Gastroesophageal sphincter (tissue), 4 donors: ENCODE measurements around the gene UPF1. TPM values are rescaled to one million over a fixed set of nuclear protein-coding genes. Genes with fewer than 3 reads are reported as not detected.
A peak's percentile ranks its signal among the peaks of the same experiment; 100 is the strongest.
"Not testable (repeated sequence)": the region's sequence is repeated elsewhere in the genome, so short reads cannot be mapped to it uniquely, and the experiment has no call there.

Source experiments
- ATAC-seq: fragments of 150-250 bp; one replicate; pipeline ENCODE4 v1.9.1; 2016; ENCODE audit warnings: mild to moderate bottlenecking, moderate library complexity
- H3K27ac ChIP-seq, 4 donors: fragments of 200-600 bp; sonication (generic) in 3 of 4; 1 replicate in 3 of 4; 2 replicates in 1 of 4; pipeline ENCODE4 v1.5.1; 2016 to 2019
- H3K27me3 ChIP-seq: fragments of 200-600 bp; sonication (generic); one replicate; pipeline ENCODE4 v1.5.1; 2019
- H3K36me3 ChIP-seq, 2 donors: fragments of 200-600 bp; sonication (generic); one replicate each; pipeline ENCODE4 v1.5.1; 2019; ENCODE audit warnings: control low read depth in 1 of 2
- H3K4me1 ChIP-seq, 3 donors: fragments of 200-600 bp; sonication (generic); 1 replicate in 2 of 3; 2 replicates in 1 of 3; pipeline ENCODE4 v1.5.1; 2016 to 2019; ENCODE audit warnings: control low read depth in 2 of 3
- H3K4me3 ChIP-seq, 2 donors: fragments of 200-600 bp; sonication (generic); one replicate each; pipeline ENCODE4 v1.5.1; 2019; ENCODE audit warnings: mild to moderate bottlenecking in 1 of 2, moderate library complexity in 1 of 2
- H3K9me3 ChIP-seq, 3 donors: fragments of 200-600 bp; sonication (generic); one replicate each; pipeline ENCODE4 v1.5.1; 2017 to 2019; ENCODE audit warnings: control low read depth in 2 of 3
- EP300 ChIP-seq: sonication (generic); formaldehyde crosslinking; IDR thresholded peaks from one replicate; pipeline ENCODE4 v1.6.1; 2017; ENCODE audit warnings: antibody characterized with exemption, mild to moderate bottlenecking
- POLR2A ChIP-seq, 2 donors: fragments of 450-650 bp; IDR thresholded peaks; one replicate each; pipeline ENCODE4 v1.6.1; 2017; ENCODE audit warnings: antibody characterized with exemption in 2 of 2, mild to moderate bottlenecking in 2 of 2, moderate library complexity in 1 of 2
- POLR2AphosphoS5 ChIP-seq: sonication (generic); formaldehyde crosslinking; IDR thresholded peaks from one replicate; pipeline ENCODE4 v1.6.1; 2017; ENCODE audit warnings: antibody characterized with exemption
- WGBS, 2 donors: methylation state at CpG; one replicate each; pipeline ENCODE4 v1.1.5; 2018; ENCODE audit warnings: low coverage in 1 of 2; 5-methylcytosine and 5-hydroxymethylcytosine counted together
- total RNA-seq, 4 donors: library from RNA; depleted of rRNA; stranded (reverse); fragments of >200 nt; gene quantifications; one replicate each; pipeline ENCODE4 v1.1.0, GENCODE V29; 2016
- TF ChIP-seq, protein P1 (sequence below), 4 experiments: fragments of 200-600 bp in 2 of 4; fragments of 450-650 bp in 2 of 4; sonication (generic) in 1 of 4; IDR thresholded peaks; one replicate each; pipeline ENCODE4 v1.5.1; 2017 to 2019; ENCODE audit warnings: antibody characterized with exemption in 4 of 4, mild to moderate bottlenecking in 2 of 4, moderate library complexity in 2 of 4

UPF1 gene
- total RNA-seq, 4 donors from 2014 or later, result 53.6 to 92.2 (median 59.9) TPM

DNA sequence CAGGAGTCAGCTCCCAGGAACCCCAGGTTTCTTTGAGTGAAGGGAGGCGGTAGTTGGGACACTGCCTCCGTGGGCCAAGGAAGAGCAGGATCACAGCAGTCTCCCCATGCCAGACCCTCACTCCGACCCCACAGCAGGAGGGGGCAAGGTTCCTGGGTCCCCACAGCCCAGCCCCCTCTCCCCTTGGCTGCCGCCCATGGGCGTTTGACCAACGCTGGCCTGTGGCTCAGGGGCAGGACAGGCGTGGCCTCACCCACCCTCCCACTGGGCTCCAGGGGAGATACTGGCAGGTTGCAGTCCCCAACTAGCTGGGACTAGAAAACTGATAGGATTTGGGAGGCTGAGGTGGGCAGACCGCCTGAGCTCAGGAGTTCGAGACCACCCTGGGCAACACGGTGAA, 78.3 kb downstream of the UPF1 start:
- Histone ChIP-seq H3K36me3 (peaks cover 0 to 97% of the 10 kb centered on the region in 2 donors), H3K27ac (no peak overlapping the region), H3K9me3 (no peaks in the 10 kb centered on the region), H3K4me3 (no peak overlapping the region), H3K4me1 (peaks cover 0 to 2% (median 0%) of the 10 kb centered on the region in 3 donors), H3K27me3 (no peaks in the 10 kb centered on the region)
- WGBS, 2 donors, result no CpG with 5 or more reads among the region's 10 CpGs
- ATAC-seq, result no peak
- TF ChIP-seq EP300 (no peak), POLR2AphosphoS5 (no peak), POLR2A (IDR thresholded peaks at IDR 0.05) (no peak)
- TF ChIP-seq, protein P1, sequence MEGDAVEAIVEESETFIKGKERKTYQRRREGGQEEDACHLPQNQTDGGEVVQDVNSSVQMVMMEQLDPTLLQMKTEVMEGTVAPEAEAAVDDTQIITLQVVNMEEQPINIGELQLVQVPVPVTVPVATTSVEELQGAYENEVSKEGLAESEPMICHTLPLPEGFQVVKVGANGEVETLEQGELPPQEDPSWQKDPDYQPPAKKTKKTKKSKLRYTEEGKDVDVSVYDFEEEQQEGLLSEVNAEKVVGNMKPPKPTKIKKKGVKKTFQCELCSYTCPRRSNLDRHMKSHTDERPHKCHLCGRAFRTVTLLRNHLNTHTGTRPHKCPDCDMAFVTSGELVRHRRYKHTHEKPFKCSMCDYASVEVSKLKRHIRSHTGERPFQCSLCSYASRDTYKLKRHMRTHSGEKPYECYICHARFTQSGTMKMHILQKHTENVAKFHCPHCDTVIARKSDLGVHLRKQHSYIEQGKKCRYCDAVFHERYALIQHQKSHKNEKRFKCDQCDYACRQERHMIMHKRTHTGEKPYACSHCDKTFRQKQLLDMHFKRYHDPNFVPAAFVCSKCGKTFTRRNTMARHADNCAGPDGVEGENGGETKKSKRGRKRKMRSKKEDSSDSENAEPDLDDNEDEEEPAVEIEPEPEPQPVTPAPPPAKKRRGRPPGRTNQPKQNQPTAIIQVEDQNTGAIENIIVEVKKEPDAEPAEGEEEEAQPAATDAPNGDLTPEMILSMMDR (IDR thresholded peaks at IDR 0.05), result no peak

DNA sequence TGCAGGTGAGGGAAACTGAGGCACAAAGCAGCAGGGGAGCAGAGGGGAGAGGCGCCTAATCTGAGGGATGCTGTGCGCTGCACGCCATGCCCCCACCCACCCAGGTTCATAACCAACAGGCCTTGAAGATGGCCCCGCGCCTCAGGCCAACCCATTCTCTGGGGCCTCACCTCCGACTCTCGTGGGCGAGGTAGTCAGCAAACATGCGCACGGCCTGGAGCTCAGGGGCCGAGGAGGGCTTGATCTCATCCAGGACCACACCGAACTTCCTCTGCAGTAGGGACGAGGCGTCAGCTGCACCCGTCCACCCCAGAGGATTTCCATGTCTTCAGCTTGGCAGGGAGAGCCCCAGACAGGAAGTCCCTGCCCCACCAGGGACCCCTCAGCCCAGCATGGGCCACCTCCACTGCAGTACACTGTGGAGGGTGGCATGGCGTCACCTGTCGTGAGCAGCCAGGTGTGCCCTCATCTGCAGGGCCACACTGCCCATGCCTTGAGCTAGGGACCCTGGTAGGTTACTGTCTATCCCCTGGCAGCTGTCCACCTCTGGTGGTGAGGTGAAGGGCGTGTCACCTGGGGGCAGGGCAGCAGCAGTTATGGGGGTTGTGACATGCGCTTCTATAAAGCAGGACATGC, 79.2 kb downstream of the UPF1 start:
- Histone ChIP-seq H3K36me3 (peaks cover 0 to 96% of the 10 kb centered on the region in 2 donors), H3K4me1 (peaks cover 0 to 12% (median 0%) of the 10 kb centered on the region in 3 donors), H3K27ac (no peak overlapping the region), H3K27me3 (no peaks in the 10 kb centered on the region), H3K9me3 (no peaks in the 10 kb centered on the region), H3K4me3 (no peak overlapping the region)
- ATAC-seq, result no peak
- WGBS, 2 donors, result 100% methylated on average over 1 of the region's 19 CpGs
- TF ChIP-seq EP300 (no peak), POLR2AphosphoS5 (no peak), POLR2A (IDR thresholded peaks at IDR 0.05) (no peak)
- TF ChIP-seq, protein P1 (IDR thresholded peaks at IDR 0.05), result no peak

DNA sequence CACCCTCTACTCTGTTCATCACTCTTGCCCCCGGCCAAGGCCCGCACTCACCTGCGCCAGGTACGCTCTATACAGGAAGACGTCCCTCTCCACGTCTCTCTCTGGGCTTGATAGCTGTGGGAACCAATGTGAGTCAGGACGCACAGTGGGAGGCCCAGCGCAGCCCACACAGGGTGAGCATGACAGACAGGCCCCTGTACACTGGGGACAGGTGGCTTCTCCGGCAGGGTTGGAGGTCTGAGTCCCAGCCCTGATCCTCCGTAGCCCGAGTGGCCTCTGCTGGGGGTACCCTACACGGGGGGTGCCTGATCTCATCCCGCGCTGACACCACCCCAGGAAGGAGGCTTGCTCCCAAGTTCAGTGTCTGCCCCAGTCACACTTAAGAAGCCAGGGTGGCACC, 81.2 kb downstream of the UPF1 start:
- Histone ChIP-seq H3K27me3 (no peaks in the 10 kb centered on the region), H3K4me3 (no peak overlapping the region), H3K4me1 (peaks cover 0 to 29% (median 6%) of the 10 kb centered on the region in 3 donors), H3K36me3 (peaks cover 0 to 76% of the 10 kb centered on the region in 2 donors), H3K27ac (no peak overlapping the region), H3K9me3 (no peaks in the 10 kb centered on the region)
- WGBS, 2 donors, result 81% methylated on average over 6 of the region's 14 CpGs; no CpG with 5 or more reads in 1 of the 2 donors
- TF ChIP-seq, protein P1 (IDR thresholded peaks at IDR 0.05), result no peak
- no peak for TF ChIP-seq EP300
- TF ChIP-seq POLR2A (IDR thresholded peaks at IDR 0.05), result no peak
- TF ChIP-seq POLR2AphosphoS5, result no peak
- ATAC-seq, result no peak

DNA sequence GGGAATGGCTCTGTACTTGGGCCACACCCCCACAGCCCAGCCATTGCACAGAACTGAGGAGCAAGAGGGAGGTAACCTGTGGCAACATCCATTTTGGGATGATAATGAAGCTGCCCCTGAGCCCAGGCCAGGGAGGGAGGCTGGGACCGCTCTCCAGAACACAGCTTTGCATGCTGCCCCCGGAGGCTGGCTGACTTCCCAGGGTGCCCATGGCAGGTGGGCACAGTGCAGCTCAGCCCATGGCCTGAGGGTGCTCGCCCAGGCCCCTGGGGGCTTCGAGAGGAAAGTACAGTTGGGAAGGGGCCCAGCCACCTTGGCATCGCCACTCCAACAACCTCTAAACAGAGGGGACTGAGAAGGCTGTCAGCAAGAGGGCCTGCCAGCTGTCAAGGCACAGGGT, 81.7 kb downstream of the UPF1 start:
- Histone ChIP-seq H3K4me1 (peaks cover 0 to 34% (median 10%) of the 10 kb centered on the region in 3 donors), H3K9me3 (no peaks in the 10 kb centered on the region), H3K27ac (no peak overlapping the region), H3K36me3 (peaks cover 0 to 73% of the 10 kb centered on the region in 2 donors), H3K4me3 (no peak overlapping the region), H3K27me3 (no peaks in the 10 kb centered on the region)
- ATAC-seq, result no peak
- no peak for TF ChIP-seq EP300
- no peak for TF ChIP-seq POLR2A (IDR thresholded peaks at IDR 0.05)
- TF ChIP-seq, protein P1 (IDR thresholded peaks at IDR 0.05), result no peak
- TF ChIP-seq POLR2AphosphoS5, result no peak
- WGBS, 2 donors, result no CpG with 5 or more reads among the region's 5 CpGs

- TF ChIP-seq, protein P1 (IDR thresholded peaks at IDR 0.05), result peak in 1 of 4 experiments; percentile 11
- TF ChIP-seq EP300, result no peak
- no peak overlapping the region for H3K27ac ChIP-seq
- peaks cover 0 to 45% (median 19%) of the 10 kb centered on the region in 3 donors for H3K4me1 ChIP-seq
- ATAC-seq, result no peak
- no peak overlapping the region for H3K4me3 ChIP-seq
- H3K9me3 ChIP-seq, result no peaks in the 10 kb centered on the region
- peaks cover 0 to 51% of the 10 kb centered on the region in 2 donors for H3K36me3 ChIP-seq
- no peaks in the 10 kb centered on the region for H3K27me3 ChIP-seq
- 67% methylated on average over 1 of the region's 5 CpGs; no CpG with 5 or more reads in 1 of the 2 donors for WGBS, 2 donors
Observed at GRCh38 chr19:18915639-18916038, 83.9 kb downstream of the UPF1 start.

- not testable (repeated sequence) for ATAC-seq, H3K27me3 ChIP-seq, H3K27ac ChIP-seq, H3K9me3 ChIP-seq
- peak overlapping the region in 1 of 2 donors; percentile 94 for H3K4me3 ChIP-seq
- WGBS, 2 donors, result 40 to 71% methylated on average over 1 to 4 of the region's 9 CpGs
- peaks cover 0 to 59% (median 20%) of the 10 kb centered on the region in 3 donors for H3K4me1 ChIP-seq
- peaks cover 0 to 48% of the 10 kb centered on the region in 2 donors for H3K36me3 ChIP-seq
Observed at GRCh38 chr19:18917593-18917992, 85.8 kb downstream of the UPF1 start.
